ENCODE results near the gene TLR1.
"Not testable (repeated sequence)": the region's sequence is repeated elsewhere in the genome, so short reads cannot be mapped to it uniquely, and the experiment has no call there.

TLR1 gene

DNA sequence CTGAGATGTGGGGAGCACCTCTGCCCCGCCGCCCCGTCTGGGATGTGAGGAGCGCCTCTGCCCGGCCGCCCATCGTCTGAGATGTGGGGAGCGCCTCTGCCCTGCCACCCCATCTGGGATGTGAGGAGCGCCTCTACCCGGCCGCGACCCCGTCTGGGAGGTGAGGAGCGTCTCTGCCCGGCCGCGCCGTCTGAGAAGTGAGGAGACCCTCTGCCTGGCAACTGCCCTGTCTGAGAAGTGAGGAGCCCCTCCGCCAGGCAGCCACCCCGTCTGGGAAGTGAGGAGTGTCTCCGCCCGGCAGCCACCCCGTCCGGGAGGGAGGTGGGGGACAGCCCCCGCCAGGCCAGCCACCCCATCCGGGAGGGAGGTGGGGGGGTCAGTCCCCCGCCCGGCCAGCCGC lies 2.9 kb upstream of the TLR1 start:
- DNase-seq (ENCODE audit: low read depth, low spot score) = not testable (repeated sequence)

DNA sequence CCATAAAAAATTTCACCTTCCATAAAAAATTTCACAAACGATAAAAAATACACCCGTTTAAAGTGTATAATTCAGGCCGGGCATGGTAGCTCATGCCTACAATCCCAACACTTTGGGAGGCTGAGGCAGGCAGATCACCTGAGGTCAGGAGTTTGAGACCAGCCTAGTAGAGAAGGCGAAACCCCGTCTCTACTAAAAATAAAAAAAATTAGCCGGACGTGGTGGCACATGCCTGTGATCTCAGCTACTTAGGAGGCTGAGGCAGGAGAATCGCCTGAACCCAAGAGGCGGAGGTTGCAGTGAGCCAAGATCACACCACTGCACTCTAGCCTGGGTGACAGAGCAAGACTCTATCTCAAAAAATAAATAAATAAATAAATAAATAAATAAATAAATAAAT lies 1.7 kb upstream of the TLR1 start:
- not testable (repeated sequence) for DNase-seq (ENCODE audit: low read depth, low spot score)

DNA sequence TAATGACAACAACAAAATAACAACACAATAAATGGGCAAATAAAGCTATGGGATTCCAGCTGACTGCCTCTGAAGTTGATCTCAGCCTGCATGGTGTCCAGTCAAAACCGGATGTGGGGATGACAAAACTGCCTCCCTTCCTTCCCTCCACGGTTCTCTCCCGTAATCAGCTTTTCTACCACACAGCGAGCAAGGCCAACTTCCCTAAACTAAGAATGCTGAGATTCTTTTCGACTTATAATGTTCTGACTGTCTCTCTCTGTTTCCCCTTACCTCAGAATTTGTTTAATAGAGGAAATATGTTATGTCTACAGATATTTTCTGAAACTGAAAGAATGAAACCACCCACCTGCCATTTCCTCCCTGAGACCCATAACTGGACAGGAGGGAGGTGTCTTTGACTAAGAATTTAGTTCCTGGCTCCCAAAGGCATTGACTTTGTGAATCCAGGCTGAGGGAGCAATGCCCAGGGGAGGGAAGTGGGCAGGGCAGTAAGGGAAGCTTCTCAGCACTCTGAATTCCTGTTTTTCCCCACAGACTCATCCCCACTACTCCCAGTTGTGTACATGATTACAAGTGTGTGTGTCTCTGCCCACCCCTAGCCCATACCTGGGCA lies 1.0 kb upstream of the TLR1 start:
- DNase-seq (ENCODE audit: low read depth, low spot score) = no peak

DNA sequence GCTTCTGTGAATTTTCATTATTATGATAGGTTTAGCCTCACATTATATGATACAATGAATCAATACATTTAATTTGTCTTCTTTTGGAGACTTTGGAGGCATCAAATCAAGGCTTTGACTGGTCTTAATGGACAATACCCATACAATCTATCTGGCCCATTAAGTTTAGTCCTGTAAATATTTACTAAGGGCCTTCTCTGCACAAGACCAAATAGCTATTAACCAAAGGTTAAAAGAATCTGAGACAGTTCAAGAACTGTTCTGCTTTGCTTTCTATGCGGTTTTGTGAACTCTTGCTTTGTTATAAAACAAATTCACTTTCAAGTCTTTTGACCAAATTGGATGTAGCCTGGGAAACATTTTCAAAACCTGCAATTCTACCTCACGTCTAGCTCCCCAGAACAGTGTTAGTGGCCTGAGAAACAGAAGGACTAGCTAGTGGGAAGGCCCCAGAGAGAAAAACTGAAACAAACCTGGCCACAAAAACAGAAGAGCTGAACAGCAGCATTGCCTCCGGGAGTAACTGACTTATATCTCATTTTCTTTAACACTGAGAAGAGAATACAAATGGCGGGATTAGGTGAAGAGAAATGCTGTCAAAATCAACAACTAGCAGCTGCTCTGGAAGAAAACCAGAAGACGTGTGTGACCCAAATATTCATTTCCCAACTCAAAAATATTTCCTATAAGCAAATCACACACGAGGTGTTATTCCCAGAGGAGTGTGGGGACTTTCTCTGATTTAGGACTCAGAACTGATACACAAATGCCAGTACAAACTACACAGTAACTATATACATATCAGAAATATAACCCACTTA lies 548 bp downstream of the TLR1 start:
- no peak for DNase-seq (ENCODE audit: low read depth, low spot score)

DNA sequence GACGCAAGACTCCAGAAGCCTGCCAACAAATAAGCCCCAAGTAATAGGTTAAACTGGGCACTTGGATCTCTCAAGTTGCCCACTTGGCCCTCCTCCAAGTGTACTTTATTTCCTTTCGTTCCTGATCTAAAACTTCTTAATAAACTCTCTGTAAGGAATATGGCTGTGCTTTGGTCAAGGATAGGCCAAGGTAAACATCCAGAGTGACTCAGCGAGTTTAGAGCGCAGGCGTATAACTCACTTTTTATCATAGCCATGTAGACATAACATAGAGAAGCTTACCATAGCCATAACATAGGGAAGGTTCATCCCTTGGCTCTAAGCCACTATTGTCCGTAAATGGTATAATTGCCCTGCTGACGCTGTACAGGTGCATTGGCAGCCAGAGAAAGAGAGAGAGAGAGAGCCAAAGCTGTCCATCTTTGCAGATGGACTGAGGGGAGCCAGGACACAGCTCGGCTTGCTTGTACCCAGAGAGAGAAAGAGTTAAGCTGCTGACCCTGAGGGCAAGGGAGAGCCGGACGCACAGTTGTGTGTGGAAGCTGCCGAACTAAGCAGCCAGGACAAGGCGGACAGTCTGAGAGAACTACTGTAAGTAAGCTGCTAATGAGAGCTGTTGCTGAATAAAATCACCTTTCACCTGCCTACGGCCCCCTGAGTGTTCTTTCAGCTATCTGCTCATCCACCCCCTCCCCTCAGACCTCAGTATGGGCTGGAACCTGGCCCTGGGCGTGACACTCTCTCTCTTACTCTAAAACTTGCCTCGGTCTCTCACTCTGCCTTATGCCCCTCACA lies 1.8 kb downstream of the TLR1 start:
- DNase-seq (ENCODE audit: low read depth, low spot score) = no peak

DNA sequence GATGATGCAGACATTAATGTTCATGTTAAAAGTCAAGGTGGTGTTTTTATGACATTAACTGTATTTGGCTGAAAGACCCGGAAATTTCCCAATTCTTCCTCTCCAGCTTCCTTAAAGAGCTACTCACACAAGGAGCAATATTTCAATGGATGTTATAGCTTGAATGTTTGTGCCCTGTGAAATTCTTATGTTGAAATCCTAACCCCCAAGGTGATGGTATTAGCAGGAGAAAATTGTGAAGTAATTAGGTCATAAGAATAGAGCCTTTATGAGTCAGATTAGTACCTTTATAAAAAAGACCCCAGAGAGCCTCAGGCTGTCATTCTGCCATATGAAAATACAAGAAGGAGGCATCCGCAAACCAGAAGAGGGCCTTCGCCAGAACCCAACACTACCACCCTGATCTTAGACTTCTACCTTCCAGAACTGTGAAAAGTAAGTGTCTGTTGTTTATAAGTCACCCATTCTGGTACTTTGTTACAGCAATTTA lies 3.6 kb downstream of the TLR1 start:
- no peak for DNase-seq (ENCODE audit: low read depth, low spot score)

DNA sequence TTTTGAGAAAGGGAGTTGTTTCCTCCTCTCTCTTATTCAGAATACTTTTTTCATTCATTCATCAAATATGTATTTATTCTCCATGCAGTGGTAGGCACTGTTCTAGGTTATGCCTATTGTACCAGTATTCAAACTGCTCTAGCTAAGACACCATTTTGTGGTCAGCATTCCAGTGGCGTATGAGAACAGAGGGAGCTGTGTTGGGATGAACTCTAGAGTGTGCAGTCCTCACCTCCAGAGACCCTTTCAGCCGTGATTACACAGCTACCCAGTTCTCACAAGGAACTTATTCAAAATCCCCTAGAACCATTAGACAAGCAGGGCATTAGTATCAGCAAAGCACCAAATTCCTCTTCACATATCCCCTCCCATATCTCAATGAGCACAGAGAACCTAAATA lies 4.2 kb downstream of the TLR1 start:
- no peak for DNase-seq (ENCODE audit: low read depth, low spot score)

DNA sequence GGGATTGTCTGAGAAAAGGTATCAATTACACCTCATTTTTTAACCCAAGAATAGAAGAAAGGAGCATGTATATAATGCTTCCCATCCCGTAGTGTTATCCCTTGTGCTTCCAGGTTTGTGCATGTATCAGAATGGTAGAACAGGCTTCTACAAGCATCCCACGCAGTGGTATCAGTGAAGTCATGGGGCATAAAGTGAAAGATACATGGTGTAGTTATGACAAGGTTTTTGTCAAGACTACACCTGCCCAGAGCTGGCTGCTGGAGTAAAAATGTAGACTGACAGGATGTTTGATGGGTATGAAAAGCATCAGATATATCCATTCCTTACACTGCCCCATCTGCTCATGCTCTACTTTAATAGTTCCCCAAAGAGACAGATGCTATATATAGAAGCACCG lies 9.5 kb downstream of the TLR1 start:
- DNase-seq (ENCODE audit: low read depth, low spot score) = no peak

DNA sequence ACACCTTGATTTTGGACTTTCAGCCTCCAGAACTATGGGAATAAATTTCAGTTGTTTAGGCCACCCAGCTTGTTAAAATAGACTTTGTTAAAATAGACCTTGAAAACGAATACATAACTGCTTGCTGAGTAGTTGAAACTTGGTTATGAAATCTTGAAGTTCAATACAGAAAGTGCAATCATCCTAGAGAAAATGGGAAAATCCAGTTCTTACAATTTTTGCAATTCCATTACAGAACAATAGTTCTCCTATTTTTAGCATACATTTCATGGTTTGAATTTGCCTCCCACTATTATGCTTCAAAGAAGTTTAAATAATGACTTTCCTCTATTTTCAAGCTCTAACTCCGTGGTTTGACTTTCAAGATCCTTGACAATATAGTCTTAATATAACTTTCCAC lies 10.5 kb downstream of the TLR1 start:
- DNase-seq (ENCODE audit: low read depth, low spot score) = no peak

DNA sequence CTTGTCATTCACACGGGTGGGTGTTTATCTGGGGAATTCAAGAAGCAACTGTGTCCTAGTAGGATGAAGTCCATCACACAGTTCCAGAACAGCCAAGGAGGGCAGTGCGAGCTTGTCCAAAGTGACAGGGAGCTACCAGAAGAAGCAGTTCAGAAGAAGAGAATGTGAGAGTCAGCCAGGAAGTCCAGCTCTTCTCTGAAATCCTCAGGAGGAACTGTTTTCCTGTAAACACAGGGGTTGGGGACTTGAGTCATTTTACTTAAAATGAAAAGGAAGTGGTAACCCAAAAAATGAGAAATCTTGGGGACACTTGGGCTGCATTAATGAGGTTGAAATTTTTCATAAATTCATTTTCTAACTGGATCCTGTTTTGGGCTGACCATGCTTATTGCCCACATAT lies 13.6 kb downstream of the TLR1 start:
- DNase-seq (ENCODE audit: low read depth, low spot score) = no peak

DNA sequence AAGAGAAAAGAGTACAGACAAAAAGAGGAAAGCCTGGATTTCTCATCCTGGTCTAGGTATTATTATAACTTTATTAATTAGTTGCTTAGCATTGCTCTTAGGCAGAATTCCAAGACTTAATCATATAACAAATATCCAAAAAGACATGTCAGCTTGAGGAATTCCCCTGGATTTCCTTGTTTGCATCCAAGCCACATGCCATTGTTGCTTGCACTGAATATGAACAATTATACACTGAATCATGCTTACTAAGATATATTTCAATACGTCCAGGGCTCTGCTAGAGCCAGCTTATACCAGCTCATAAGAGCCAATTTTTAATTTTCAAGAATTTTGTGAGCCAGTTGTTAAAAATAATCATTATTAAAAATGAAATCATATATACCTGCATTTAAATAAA lies 16.3 kb downstream of the TLR1 start:
- no peak for DNase-seq (ENCODE audit: low read depth, low spot score)

DNA sequence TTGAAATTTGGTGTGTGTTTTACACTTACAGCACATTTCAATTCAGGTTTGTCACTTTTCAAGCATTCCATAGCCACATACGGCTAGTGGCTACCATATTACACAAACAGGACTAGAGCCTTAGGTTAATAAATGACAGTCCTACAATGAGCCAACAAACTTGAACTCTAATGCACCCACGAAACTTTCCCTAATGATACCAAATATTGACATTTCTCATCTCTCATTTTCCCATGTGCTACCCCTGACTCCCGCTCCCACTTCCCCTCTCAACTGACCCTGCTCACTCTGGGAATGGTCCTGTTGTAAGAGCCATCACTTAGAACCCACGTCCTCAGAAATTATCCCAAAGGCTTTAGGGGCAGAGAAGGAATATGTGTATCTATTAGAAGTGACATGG lies 16.9 kb downstream of the TLR1 start:
- DNase-seq (ENCODE audit: low read depth, low spot score) = no peak

DNA sequence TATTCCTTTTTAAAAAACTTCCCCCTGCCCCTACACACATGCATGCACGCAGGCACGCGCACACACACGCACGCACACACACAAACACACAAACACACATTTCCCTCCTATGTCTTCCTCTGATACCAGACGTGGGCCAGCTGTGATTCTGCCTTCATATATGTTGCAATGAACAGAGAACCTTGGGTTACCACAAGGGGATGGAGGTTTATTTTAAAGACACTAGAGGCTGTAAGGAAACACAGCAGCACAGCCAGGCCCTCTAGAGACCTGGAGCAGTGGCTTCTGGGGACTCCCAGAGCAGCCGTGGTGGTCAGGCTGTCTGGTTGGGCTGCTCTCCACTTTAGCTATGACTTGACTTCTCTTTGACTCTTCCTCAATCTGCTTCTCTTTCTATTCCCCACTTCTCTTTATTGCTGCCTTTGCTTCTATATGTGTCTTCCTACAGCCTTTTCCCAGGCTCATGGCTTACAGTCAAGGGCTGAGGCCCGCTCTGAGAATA lies 18.6 kb downstream of the TLR1 start:
- no peak for DNase-seq (ENCODE audit: low read depth, low spot score)

DNA sequence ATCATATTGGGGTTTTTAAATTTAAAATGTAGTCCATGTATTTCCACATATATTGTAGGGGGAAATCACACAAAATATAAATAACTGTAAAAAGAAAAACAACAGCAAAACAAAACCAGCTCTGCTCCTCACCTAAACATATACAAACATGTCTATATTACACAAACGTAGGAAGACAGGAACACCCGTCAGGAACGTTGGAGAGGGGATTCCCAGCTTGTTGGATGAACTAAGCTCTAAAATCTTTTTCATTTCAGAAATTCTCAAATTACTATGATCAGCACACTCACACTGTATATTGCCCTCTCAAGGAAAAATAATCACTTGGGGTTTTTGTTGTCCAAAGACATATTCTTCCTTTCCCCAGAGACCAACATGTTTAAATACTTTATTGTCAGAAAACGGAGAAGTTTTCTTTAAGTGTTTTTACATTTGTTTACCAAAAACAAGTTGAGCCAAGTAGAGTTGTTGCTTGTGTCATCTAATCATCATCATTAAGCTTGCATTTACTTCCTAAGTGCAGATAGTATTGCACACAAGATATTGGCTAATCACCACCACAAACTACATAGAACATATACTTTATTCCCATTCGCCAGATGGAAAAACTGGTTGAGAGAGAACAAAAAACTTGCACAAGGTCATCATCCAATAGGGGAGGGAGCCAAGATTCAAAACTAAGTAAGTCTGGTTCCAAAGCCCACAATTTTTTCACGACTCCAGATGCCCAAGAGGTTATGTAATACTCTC lies 19.4 kb downstream of the TLR1 start:
- DNase-seq (ENCODE audit: low read depth, low spot score) = no peak

DNA sequence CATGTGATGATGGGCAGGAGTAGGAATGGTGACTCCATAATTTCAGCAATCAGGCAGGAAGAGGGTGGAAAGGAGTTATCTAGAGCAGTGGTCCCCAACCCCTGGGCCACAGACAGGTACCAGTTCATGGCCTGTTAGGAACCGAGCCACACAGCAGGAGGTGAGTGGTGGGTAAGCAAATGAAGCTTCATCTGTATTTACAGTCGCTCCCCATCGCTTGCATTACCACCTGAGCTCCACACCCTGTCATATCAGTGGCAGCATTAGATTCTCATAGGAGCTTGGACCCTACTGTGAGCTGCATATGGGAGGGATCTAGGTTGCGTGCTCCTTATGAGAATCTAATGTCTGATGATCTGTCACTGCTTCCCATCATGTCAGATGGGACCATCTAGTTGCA lies 20.4 kb downstream of the TLR1 start:
- no peak for DNase-seq (ENCODE audit: low read depth, low spot score)

DNA sequence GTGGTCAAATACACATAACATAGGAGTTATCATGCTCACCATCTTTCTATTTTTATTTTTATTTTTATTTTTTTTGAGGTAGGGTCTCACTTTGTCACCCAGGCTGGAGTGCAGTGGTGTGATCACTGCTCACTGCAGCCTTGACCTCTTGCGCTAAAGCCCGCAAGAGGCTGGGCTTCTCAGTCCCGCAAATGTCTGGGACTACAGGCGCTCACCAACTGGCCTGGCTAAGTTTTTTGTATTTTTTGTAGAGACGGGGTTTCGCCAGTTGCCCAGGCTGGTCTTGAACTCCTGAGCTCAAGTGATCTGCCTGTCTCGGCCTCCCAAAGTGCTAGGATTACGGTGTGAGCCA lies 21.5 kb downstream of the TLR1 start:
- DNase-seq (ENCODE audit: low read depth, low spot score) = no peak

DNA sequence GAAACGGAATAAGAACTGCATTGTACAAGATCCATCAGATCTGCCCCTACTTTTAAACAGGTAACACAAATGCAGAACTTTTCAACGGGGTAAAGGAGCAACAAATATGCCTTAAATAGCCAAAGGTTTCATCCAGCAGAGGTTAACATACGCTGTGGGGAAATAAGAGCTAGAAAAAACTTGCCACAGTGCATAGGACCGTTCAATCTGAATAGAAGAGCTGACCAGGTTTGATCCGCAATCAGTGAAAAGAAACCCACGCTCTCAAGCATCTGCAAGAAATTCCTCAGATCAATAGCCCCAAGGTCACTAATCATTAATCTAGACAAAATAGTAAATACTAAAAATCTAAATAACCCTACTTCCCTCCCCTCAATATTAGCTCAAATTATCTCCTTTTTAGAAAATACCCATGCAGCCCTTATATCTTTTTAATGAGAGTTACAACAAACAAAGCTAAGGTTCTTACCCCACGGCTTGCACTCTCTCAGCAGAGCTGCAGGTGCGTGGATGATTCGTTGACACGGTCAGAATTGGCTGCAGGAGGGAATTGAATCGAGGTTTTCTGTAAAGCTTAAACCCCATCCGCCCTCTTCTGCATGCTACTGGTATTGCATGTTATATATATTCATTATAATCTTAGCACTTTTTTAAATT lies 22.0 kb downstream of the TLR1 start, which contains the start of gene TLR10:
TLR10 (minus strand) TSS at position 539 of the 657 bp plus-strand sequence. CDS start 7,400 bp downstream, outside the sequence.
- no peak for DNase-seq (ENCODE audit: low read depth, low spot score)

DNA sequence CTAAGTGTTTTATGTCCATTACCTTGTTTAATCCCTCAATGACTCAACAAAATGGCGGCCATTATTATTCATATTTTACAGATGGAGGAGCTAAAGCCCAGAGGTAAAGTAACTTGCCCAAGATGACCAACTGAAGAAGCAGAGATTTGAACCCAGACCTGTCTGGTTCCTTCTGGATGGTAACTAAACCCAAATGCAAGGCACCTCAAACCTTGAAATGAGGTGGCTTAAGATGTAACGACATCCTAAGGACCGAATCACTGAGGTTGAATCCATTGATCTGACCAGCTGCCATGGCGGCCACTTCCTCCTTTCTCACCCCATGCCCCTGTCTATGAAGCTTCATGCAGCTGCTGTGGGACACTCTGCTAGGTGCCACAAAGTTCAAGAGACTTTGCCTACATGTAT lies 22.7 kb downstream of the TLR1 start:
- DNase-seq (ENCODE audit: low read depth, low spot score) = no peak

DNA sequence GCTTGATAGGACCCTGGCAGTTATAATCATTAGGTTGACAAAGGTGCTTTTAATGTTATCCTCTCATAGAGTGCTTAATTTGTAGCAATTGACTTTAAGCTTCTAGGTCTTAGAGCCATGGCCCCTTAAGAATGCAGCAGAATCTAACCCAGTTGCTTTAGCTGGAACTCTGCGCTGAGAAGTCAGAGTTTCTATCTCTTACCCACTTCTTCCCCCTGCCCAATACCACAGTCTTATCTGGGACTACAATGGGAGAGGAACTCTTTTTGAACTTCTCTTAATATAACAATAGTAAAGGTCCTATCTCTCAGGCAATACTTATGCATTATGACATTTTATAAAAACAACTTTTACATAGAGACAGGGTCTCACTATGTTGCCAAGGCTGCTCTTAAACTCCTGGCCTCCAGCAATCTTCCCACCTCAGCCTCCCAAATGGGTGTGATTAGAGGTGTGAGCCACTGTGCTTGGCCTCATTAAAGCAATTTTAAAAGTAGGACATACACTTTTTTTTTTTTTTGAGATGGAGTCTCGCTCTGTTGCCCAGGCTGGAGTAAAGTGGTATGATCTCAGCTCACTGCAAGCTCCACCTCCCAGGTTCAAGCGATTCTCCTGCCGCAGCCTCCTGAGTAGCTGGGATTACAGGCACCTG lies 23.6 kb downstream of the TLR1 start:
- no peak for DNase-seq (ENCODE audit: low read depth, low spot score)

DNA sequence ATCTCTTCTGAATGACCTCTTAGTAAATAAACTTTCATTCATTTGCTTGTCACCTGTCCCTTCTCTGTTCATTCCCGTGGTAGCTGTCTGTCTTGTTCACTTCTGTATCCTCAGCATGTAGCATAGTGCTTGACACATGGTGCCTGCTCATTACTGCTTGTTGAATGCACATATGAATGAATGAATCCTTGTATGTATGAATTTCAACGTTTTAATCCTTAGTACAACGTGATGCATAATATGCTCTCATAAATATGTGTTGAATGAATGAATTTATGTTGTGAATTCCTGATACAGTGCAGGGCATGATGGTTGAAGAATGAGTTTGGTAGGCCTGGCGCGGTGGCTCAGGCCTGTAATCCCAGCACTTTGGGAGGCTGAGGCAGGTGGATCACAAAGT lies 24.8 kb downstream of the TLR1 start:
- no peak for DNase-seq (ENCODE audit: low read depth, low spot score)
